IPS DF 6.9 (cell line): ENCODE results near the gene PPP1CC.

ENCODE experiments used
- DNase-seq: peaks from one replicate; pipeline ENCODE4 v3.0.0-alpha.2; 2013; ENCODE audit warnings: low read depth, low spot score
- H3K27ac ChIP-seq: one replicate; pipeline ENCODE4 v1.5.1; 2013; ENCODE audit warnings: low read length, control low read depth
- H3K27me3 ChIP-seq: 2 replicates; pipeline ENCODE4 v1.6.1; 2013; ENCODE audit warnings: mild to moderate bottlenecking, low read length; ENCODE audit not compliant: control insufficient read depth, insufficient read depth
- H3K36me3 ChIP-seq: 2 replicates; pipeline ENCODE4 v1.6.1; 2013; ENCODE audit warnings: low read length; ENCODE audit not compliant: control insufficient read depth, insufficient read depth
- H3K4me1 ChIP-seq: 2 replicates; pipeline ENCODE4 v1.6.1; 2013; ENCODE audit warnings: low read length; ENCODE audit not compliant: control insufficient read depth, insufficient read depth
- H3K4me3 ChIP-seq: 2 replicates; pipeline ENCODE4 v1.5.1; 2013; ENCODE audit warnings: mild to moderate bottlenecking, low read length
- H3K9me3 ChIP-seq: 2 replicates; pipeline ENCODE4 v1.6.1; 2013; ENCODE audit warnings: low read length, inconsistent platforms; ENCODE audit not compliant: control insufficient read depth, insufficient read depth
- WGBS: extraction: QIAGEN DNeasy Blood & Tissue Kit; methylation state at CpG from one replicate; pipeline ENCODE4 v1.1.7; 2013; ENCODE audit warnings: mixed read lengths, missing lambda C conversion rate; ENCODE audit not compliant: insufficient read length, insufficient coverage; 5-methylcytosine and 5-hydroxymethylcytosine counted together

Gene PPP1CC

GRCh38 chr12:110704750-110705149, 37.9 kb downstream of the PPP1CC start:
- H3K4me1 ChIP-seq: no peaks in the 10 kb centered on the region
- no peaks in the 10 kb centered on the region for H3K36me3 ChIP-seq
- DNase-seq: no peak
- H3K27ac ChIP-seq: no peak overlapping the region
- H3K9me3 ChIP-seq: no peaks in the 10 kb centered on the region
- WGBS: no CpG with 5 or more reads among the region's 5 CpGs
- no peaks in the 10 kb centered on the region for H3K27me3 ChIP-seq
- H3K4me3 ChIP-seq: no peak overlapping the region

- Histone ChIP-seq H3K27me3 (no peaks in the 10 kb centered on the region), H3K4me1 (no peaks in the 10 kb centered on the region), H3K4me3 (no peak overlapping the region), H3K9me3 (no peaks in the 10 kb centered on the region), H3K27ac (no peak overlapping the region), H3K36me3 (no peaks in the 10 kb centered on the region)
- DNase-seq: no peak
- WGBS: no CpG with 5 or more reads among the region's 5 CpGs
Measured at GRCh38 chr12:110704231-110704630, 38.5 kb downstream of the PPP1CC start.

- no peak overlapping the region for H3K27ac ChIP-seq
- H3K9me3 ChIP-seq: no peaks in the 10 kb centered on the region
- no peaks in the 10 kb centered on the region for H3K4me1 ChIP-seq
- H3K27me3 ChIP-seq: no peaks in the 10 kb centered on the region
- no peak for DNase-seq
- H3K36me3 ChIP-seq: no peaks in the 10 kb centered on the region
- WGBS: no CpG with 5 or more reads among the region's 5 CpGs
- H3K4me3 ChIP-seq: no peak overlapping the region
Measured at GRCh38 chr12:110702081-110702480, 40.6 kb downstream of the PPP1CC start.

- no peak for DNase-seq
Measured at GRCh38 chr12:110699591-110700445, 42.9 kb downstream of the PPP1CC start.

GRCh38 chr12:110698171-110698902, 44.4 kb downstream of the PPP1CC start:
- Histone ChIP-seq H3K27ac (no peak overlapping the region), H3K27me3 (no peaks in the 10 kb centered on the region), H3K4me3 (no peak overlapping the region), H3K36me3 (no peaks in the 10 kb centered on the region), H3K4me1 (no peaks in the 10 kb centered on the region), H3K9me3 (no peaks in the 10 kb centered on the region)
- no CpG with 5 or more reads among the region's 20 CpGs for WGBS
- peak; percentile 78 for DNase-seq

More at GRCh38 chr12:110699591-110700445, 42.9 kb downstream of the PPP1CC start:
- H3K27ac ChIP-seq: no peak overlapping the region
- no peaks in the 10 kb centered on the region for H3K9me3 ChIP-seq
- no peak overlapping the region for H3K4me3 ChIP-seq
- no peaks in the 10 kb centered on the region for H3K36me3 ChIP-seq
- H3K4me1 ChIP-seq: no peaks in the 10 kb centered on the region
- H3K27me3 ChIP-seq: no peaks in the 10 kb centered on the region
- WGBS: no CpG with 5 or more reads among the region's 28 CpGs

GRCh38 chr12:110697236-110697635, 45.5 kb downstream of the PPP1CC start:
- no CpG with 5 or more reads among the region's 2 CpGs for WGBS
- no peaks in the 10 kb centered on the region for H3K9me3 ChIP-seq
- no peak overlapping the region for H3K27ac ChIP-seq
- no peaks in the 10 kb centered on the region for H3K36me3 ChIP-seq
- no peak for DNase-seq
- H3K27me3 ChIP-seq: no peaks in the 10 kb centered on the region
- no peaks in the 10 kb centered on the region for H3K4me1 ChIP-seq
- H3K4me3 ChIP-seq: no peak overlapping the region

- Histone ChIP-seq H3K4me3 (no peak overlapping the region), H3K27me3 (no peaks in the 10 kb centered on the region), H3K4me1 (no peaks in the 10 kb centered on the region), H3K27ac (no peak overlapping the region), H3K36me3 (no peaks in the 10 kb centered on the region), H3K9me3 (no peaks in the 10 kb centered on the region)
- no CpG with 5 or more reads among the region's 3 CpGs for WGBS
- DNase-seq: no peak
Measured at GRCh38 chr12:110696283-110696682, 46.4 kb downstream of the PPP1CC start.

GRCh38 chr12:110694330-110694901, 48.3 kb downstream of the PPP1CC start:
- no CpG with 5 or more reads among the region's 12 CpGs for WGBS
- Histone ChIP-seq H3K9me3 (no peaks in the 10 kb centered on the region), H3K36me3 (no peaks in the 10 kb centered on the region), H3K27me3 (no peaks in the 10 kb centered on the region), H3K4me1 (peaks cover 2% of the 10 kb centered on the region; the same call in 1 of the 2 replicates), H3K4me3 (no peak overlapping the region), H3K27ac (no peak overlapping the region)
- no peak for DNase-seq

GRCh38 chr12:110693731-110694130, 49.0 kb downstream of the PPP1CC start:
- WGBS: no CpG with 5 or more reads among the region's 7 CpGs
- Histone ChIP-seq H3K9me3 (no peaks in the 10 kb centered on the region), H3K36me3 (no peaks in the 10 kb centered on the region), H3K4me1 (peaks cover 2% of the 10 kb centered on the region; the same call in 1 of the 2 replicates), H3K4me3 (no peak overlapping the region), H3K27ac (no peak overlapping the region), H3K27me3 (no peaks in the 10 kb centered on the region)
- no peak for DNase-seq

GRCh38 chr12:110690127-110690430, 52.6 kb downstream of the PPP1CC start:
- Histone ChIP-seq H3K27me3 (peaks cover 2% of the 10 kb centered on the region; the same call in 1 of the 2 replicates), H3K4me1 (peaks cover 4% of the 10 kb centered on the region; the same call in 1 of the 2 replicates), H3K9me3 (no peaks in the 10 kb centered on the region), H3K36me3 (no peaks in the 10 kb centered on the region), H3K4me3 (no peak overlapping the region), H3K27ac (no peak overlapping the region)
- no peak for DNase-seq
- WGBS: no CpG with 5 or more reads among the region's 4 CpGs
